ENCODE results near the gene GRAP2.

- TF ChIP-seq ZNF274 (IDR thresholded peaks at IDR 0.05; ENCODE audit: low read depth, low read length) (no peak), YY1 (IDR thresholded peaks at IDR 0.05; ENCODE audit: insufficient read depth, insufficient read length) (no peak)
These were observed 6.8 kb downstream of the GRAP2 start for GRCh38 chr22:39907605-39908097.
